SK-N-SH (cell line): ENCODE results near the gene ZSWIM8. TPM values are rescaled to one million over a fixed set of nuclear protein-coding genes. Genes with fewer than 3 reads are reported as not detected.

Experiments used
- CTCF ChIA-PET: fragments of 300-600, 350-600 bp; formaldehyde crosslinking; extraction: SDS; loops from one replicate; lab custom pipeline; 2021; lab: Yijun Ruan, JAX
- POLR2A ChIA-PET: fragments of 350-600 bp; sonication (Branson Sonifier 250); formaldehyde crosslinking; extraction: SDS; loops from one replicate; lab custom pipeline; 2020; ENCODE audit warnings: antibody characterized with exemption, inconsistent platforms; lab: Yijun Ruan, JAX
- DNase-seq: peaks from one replicate; pipeline ENCODE4 v3.0.0; 2012
- H2AFZ ChIP-seq: fragments of 200-600 bp; sonication (generic); 2 replicates; pipeline ENCODE4 v1.8.1; 2016; ENCODE audit warnings: antibody characterized with exemption, mild to moderate bottlenecking, low read depth
- H3F3A ChIP-seq: fragments of 200-600 bp; sonication (generic); replicated peaks from 2 replicates; pipeline ENCODE3; 2016; ENCODE audit warnings: antibody characterized with exemption, mild to moderate bottlenecking; ENCODE audit not compliant: insufficient read depth
- H3K27ac ChIP-seq, 2 experiments: fragments of 200-500 bp in 1 of 2; fragments of 200-600 bp in 1 of 2; sonication (Bioruptor generic) in 1 of 2; sonication (generic), shearing (Covaris generic) in 1 of 2; 2 replicates each; pipeline versions ENCODE4 v1.5.1 to v1.6.1; 2014 to 2016; ENCODE audit warnings: low read depth in 2 of 2, inconsistent platforms in 1 of 2, low read length in 1 of 2, mild to moderate bottlenecking in 1 of 2, mixed read lengths in 1 of 2
- H3K27me3 ChIP-seq: fragments of 200-600 bp; sonication (generic), shearing (Covaris generic); 2 replicates; pipeline ENCODE4 v1.6.1; 2016; ENCODE audit warnings: mixed run types; ENCODE audit not compliant: insufficient read depth
- H3K36me3 ChIP-seq, 2 experiments: fragments of 200-500 bp in 1 of 2; fragments of 200-600 bp in 1 of 2; sonication (Bioruptor generic) in 1 of 2; sonication (generic) in 1 of 2; replicated peaks in 1 of 2; 2 replicates each; pipeline versions ENCODE3 to v1.5.1; 2014 to 2016; ENCODE audit warnings: low read length in 1 of 2, mild to moderate bottlenecking in 1 of 2; ENCODE audit not compliant: insufficient read depth in 2 of 2, control insufficient read depth in 1 of 2
- H3K4me1 ChIP-seq, 2 experiments: fragments of 200-500 bp in 1 of 2; fragments of 200-600 bp in 1 of 2; sonication (Bioruptor generic) in 1 of 2; sonication (generic), shearing (Covaris generic) in 1 of 2; 2 replicates each; pipeline versions ENCODE4 v1.5.1 to v1.6.1; 2014 to 2016; ENCODE audit warnings: low read depth in 1 of 2, low read length in 1 of 2, mixed run types in 1 of 2; ENCODE audit not compliant: insufficient read depth in 2 of 2, control insufficient read depth in 1 of 2
- H3K4me2 ChIP-seq: fragments of 200-600 bp; sonication (generic), shearing (Covaris generic); 2 replicates; pipeline ENCODE4 v1.6.1; 2017; ENCODE audit warnings: mixed run types
- H3K4me3 ChIP-seq, 2 experiments: fragments of 200-500 bp in 1 of 2; fragments of 200-600 bp in 1 of 2; sonication (Bioruptor generic) in 1 of 2; sonication (generic), shearing (Covaris generic) in 1 of 2; 2 replicates each; pipeline versions ENCODE4 v1.5.1 to v1.8.1; 2014 to 2016; ENCODE audit warnings: low read depth in 2 of 2, inconsistent platforms in 1 of 2, low read length in 1 of 2, mild to moderate bottlenecking in 1 of 2, mixed read lengths in 1 of 2, moderate library complexity in 1 of 2
- H3K79me2 ChIP-seq: fragments of 200-600 bp; sonication (generic); 2 replicates; pipeline ENCODE4 v1.8.1; 2017; ENCODE audit warnings: mild to moderate bottlenecking; ENCODE audit not compliant: insufficient read depth
- H3K9ac ChIP-seq: fragments of 200-600 bp; sonication (generic); 2 replicates; pipeline ENCODE4 v1.6.1; 2017; ENCODE audit warnings: mixed run types
- H3K9me2 ChIP-seq: fragments of 200-600 bp; sonication (generic); 2 replicates; pipeline ENCODE4 v1.6.1; 2017; ENCODE audit warnings: mixed run types
- H3K9me3 ChIP-seq: fragments of 200-600 bp; sonication (generic); 2 replicates; pipeline ENCODE4 v1.6.1; 2017; ENCODE audit warnings: mixed run types, mild to moderate bottlenecking, moderate library complexity
- H4K20me1 ChIP-seq: fragments of 200-600 bp; sonication (generic); 2 replicates; pipeline ENCODE4 v1.6.1; 2017; ENCODE audit warnings: mild to moderate bottlenecking, mixed run types; ENCODE audit not compliant: insufficient read depth
- ELF1 ChIP-seq: IDR thresholded peaks from 2 replicates; pipeline ENCODE4 v1.4.0; 2012
- EP300 ChIP-seq, 2 experiments: IDR thresholded peaks; 2 replicates each; pipeline versions ENCODE4 v1.4.0 to v1.6.1; 2012; ENCODE audit warnings: borderline replicate concordance in 1 of 2, low read depth in 1 of 2, low read length in 1 of 2
- FOXM1 ChIP-seq: IDR thresholded peaks from 2 replicates; pipeline ENCODE4 v1.4.0; 2012; ENCODE audit warnings: low read depth, mild to moderate bottlenecking
- MEF2A ChIP-seq: IDR thresholded peaks from 2 replicates; pipeline ENCODE4 v1.4.0; 2012; ENCODE audit warnings: low read depth, borderline replicate concordance
- RAD21 ChIP-seq: IDR thresholded peaks from 2 replicates; pipeline ENCODE4 v1.6.1; 2012; ENCODE audit warnings: mild to moderate bottlenecking, low read length
- RCOR1 ChIP-seq: fragments of 150-350 bp; IDR thresholded peaks from 2 replicates; pipeline ENCODE4 v1.6.1; 2017; ENCODE audit warnings: antibody characterized with exemption, low read length
- RFX5 ChIP-seq: IDR thresholded peaks from 2 replicates; pipeline ENCODE4 v1.6.1; 2012; ENCODE audit warnings: mild to moderate bottlenecking, improper control_type of control experiment, low read length
- SMC3 ChIP-seq: IDR thresholded peaks from 2 replicates; pipeline ENCODE4 v1.6.1; 2012; ENCODE audit warnings: low read depth, low read length, improper control_type of control experiment
- WGBS: methylation state at CpG from one replicate; pipeline ENCODE4 v1.1.6; 2017; ENCODE audit warnings: low lambda C conversion rate; 5-methylcytosine and 5-hydroxymethylcytosine counted together
- polyA plus RNA-seq, 3 experiments: library from polyadenylated mRNA; depleted of rRNA; stranded (reverse); fragments of >200 nt; gene quantifications; 2 replicates each; pipeline ENCODE4 v1.2.3, GENCODE V29; 2012
- TF ChIP-seq, protein P1 (sequence below): fragments of 200-600 bp; sonication (generic); IDR thresholded peaks from 2 replicates; pipeline ENCODE4 v1.6.1; 2017; ENCODE audit warnings: antibody characterized with exemption, mild to moderate bottlenecking, moderate library complexity
- TF ChIP-seq, protein P2 (sequence below): IDR thresholded peaks from 2 replicates; pipeline ENCODE4 v1.6.1; 2012; ENCODE audit warnings: mild to moderate bottlenecking, low read depth, low read length, moderate library complexity
- TF ChIP-seq, protein P3 (sequence below): IDR thresholded peaks from 2 replicates; pipeline ENCODE4 v1.4.0; 2012; ENCODE audit warnings: low read depth
- TF ChIP-seq, protein P4 (sequence below): IDR thresholded peaks from 2 replicates; pipeline ENCODE4 v1.4.0; 2012; ENCODE audit warnings: low read depth, borderline replicate concordance

Gene ZSWIM8
- polyA plus RNA-seq, 1 of the 3 experiments (the other 2 are of a cell fraction) = 97.3 TPM

DNA sequence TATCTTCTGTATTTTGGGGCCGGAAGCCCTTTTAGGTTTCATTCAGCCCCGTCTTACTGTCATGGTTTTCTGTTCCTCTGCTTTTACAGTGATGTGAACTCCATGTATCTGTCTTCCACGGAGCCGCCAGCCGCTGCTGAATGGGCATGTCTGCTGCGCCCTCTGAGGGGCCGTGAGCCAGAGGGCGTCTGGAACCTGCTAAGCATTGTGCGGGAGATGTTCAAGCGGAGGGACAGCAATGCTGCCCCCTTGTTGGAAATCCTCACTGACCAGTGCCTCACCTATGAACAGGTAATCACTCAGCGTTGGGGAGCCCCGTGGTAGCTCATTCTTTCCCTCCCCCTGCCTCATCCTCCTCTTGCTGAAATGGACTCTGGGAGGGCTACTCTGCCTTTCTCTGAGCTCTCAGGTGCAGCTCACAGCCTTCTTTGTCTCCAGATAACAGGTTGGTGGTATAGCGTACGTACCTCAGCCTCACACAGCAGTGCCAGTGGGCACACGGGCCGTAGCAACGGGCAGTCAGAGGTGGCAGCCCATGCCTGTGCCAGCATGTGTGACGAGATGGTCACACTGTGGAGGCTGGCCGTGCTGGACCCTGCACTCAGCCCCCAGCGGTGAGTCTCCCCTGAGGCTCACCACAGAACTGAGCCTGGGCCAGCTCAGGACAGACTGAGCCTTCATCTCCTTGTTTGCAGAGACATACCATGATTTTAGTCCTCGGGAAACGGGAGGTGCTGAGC, 5.7 kb downstream of the ZSWIM8 start:
- peaks cover 0 to 11% of the 10 kb centered on the region in 2 experiments; a peak in 2 of 4 replicates for H3K4me1 ChIP-seq
- no peak for TF ChIP-seq RAD21
- no peak for TF ChIP-seq RCOR1
- TF ChIP-seq, protein P1, sequence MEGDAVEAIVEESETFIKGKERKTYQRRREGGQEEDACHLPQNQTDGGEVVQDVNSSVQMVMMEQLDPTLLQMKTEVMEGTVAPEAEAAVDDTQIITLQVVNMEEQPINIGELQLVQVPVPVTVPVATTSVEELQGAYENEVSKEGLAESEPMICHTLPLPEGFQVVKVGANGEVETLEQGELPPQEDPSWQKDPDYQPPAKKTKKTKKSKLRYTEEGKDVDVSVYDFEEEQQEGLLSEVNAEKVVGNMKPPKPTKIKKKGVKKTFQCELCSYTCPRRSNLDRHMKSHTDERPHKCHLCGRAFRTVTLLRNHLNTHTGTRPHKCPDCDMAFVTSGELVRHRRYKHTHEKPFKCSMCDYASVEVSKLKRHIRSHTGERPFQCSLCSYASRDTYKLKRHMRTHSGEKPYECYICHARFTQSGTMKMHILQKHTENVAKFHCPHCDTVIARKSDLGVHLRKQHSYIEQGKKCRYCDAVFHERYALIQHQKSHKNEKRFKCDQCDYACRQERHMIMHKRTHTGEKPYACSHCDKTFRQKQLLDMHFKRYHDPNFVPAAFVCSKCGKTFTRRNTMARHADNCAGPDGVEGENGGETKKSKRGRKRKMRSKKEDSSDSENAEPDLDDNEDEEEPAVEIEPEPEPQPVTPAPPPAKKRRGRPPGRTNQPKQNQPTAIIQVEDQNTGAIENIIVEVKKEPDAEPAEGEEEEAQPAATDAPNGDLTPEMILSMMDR = no peak
- TF ChIP-seq FOXM1 = no peak
- TF ChIP-seq, protein P2, sequence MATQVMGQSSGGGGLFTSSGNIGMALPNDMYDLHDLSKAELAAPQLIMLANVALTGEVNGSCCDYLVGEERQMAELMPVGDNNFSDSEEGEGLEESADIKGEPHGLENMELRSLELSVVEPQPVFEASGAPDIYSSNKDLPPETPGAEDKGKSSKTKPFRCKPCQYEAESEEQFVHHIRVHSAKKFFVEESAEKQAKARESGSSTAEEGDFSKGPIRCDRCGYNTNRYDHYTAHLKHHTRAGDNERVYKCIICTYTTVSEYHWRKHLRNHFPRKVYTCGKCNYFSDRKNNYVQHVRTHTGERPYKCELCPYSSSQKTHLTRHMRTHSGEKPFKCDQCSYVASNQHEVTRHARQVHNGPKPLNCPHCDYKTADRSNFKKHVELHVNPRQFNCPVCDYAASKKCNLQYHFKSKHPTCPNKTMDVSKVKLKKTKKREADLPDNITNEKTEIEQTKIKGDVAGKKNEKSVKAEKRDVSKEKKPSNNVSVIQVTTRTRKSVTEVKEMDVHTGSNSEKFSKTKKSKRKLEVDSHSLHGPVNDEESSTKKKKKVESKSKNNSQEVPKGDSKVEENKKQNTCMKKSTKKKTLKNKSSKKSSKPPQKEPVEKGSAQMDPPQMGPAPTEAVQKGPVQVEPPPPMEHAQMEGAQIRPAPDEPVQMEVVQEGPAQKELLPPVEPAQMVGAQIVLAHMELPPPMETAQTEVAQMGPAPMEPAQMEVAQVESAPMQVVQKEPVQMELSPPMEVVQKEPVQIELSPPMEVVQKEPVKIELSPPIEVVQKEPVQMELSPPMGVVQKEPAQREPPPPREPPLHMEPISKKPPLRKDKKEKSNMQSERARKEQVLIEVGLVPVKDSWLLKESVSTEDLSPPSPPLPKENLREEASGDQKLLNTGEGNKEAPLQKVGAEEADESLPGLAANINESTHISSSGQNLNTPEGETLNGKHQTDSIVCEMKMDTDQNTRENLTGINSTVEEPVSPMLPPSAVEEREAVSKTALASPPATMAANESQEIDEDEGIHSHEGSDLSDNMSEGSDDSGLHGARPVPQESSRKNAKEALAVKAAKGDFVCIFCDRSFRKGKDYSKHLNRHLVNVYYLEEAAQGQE = no peak
- no peak for TF ChIP-seq EP300 (IDR thresholded peaks at IDR 0.05; ENCODE audit: borderline replicate concordance in 1 of 2, low read depth in 1 of 2, low read length in 1 of 2)
- no peak for TF ChIP-seq MEF2A
- no peak for TF ChIP-seq ELF1
- TF ChIP-seq, protein P3, sequence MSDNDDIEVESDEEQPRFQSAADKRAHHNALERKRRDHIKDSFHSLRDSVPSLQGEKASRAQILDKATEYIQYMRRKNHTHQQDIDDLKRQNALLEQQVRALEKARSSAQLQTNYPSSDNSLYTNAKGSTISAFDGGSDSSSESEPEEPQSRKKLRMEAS = no peak
- no peak for TF ChIP-seq RFX5
- no peak for TF ChIP-seq SMC3
- TF ChIP-seq, protein P4, sequence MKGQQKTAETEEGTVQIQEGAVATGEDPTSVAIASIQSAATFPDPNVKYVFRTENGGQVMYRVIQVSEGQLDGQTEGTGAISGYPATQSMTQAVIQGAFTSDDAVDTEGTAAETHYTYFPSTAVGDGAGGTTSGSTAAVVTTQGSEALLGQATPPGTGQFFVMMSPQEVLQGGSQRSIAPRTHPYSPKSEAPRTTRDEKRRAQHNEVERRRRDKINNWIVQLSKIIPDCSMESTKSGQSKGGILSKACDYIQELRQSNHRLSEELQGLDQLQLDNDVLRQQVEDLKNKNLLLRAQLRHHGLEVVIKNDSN = no peak
- ChIA-PET CTCF (no interaction called here), POLR2A (interaction anchor here (0.7 to 1.1 kb wide), 2 partner anchors 9 to 10 kb away, joined by 3 read pairs; partner anchors contain the start of gene CHCHD1)
- DNase-seq = no peak
- no peaks in the 10 kb centered on the region for H3F3A ChIP-seq
- H3K79me2 ChIP-seq = peaks cover 32% of the 10 kb centered on the region
- no peaks in the 10 kb centered on the region for H3K9me3 ChIP-seq
- H3K9me2 ChIP-seq = no peaks in the 10 kb centered on the region
- no peak overlapping the region for H3K27ac ChIP-seq
- H3K36me3 ChIP-seq = peaks cover 37 to 66% of the 10 kb centered on the region in 2 experiments
- H3K4me3 ChIP-seq = no peak overlapping the region
- no peak overlapping the region for H3K4me2 ChIP-seq
- peaks cover 26% of the 10 kb centered on the region for H4K20me1 ChIP-seq
- no peaks in the 10 kb centered on the region for H3K27me3 ChIP-seq
- no peak overlapping the region for H2AFZ ChIP-seq
- 92% methylated on average over 18 of the region's 22 CpGs for WGBS
- H3K9ac ChIP-seq = no peak overlapping the region
